Renal cortex interstitium (tissue), 11 donors: Measurements from ENCODE around the gene TTI1. TPM values are rescaled to one million over a fixed set of nuclear protein-coding genes. Genes with fewer than 3 reads are reported as not detected.
"Not testable (repeated sequence)": the region's sequence is repeated elsewhere in the genome, so short reads cannot be mapped to it uniquely, and the experiment has no call there.

Experiments
- DNase-seq, 11 donors: peaks; one replicate each; pipeline ENCODE4 v3.0.0-alpha.2; 2013; ENCODE audit warnings: low read depth in 9 of 11, low spot score in 4 of 11; ENCODE audit errors: extremely low read depth in 1 of 11
- polyA plus RNA-seq, 3 donors: library from polyadenylated mRNA; unstranded; fragments of 120-200 nt; gene quantifications; one replicate each; pipeline ENCODE4 v1.2.1, GENCODE V29; 2013; ENCODE audit not compliant: insufficient read length in 3 of 3

Gene TTI1
- polyA plus RNA-seq, 3 donors = 29.5 to 32.1 (median 30.4) TPM

GRCh38 chr20:38024496-38024895 lies 8.8 kb downstream of the TTI1 start:
- DNase-seq = no peak

- peak in 4 of 11 donors; percentile 3 to 18 (median 14) for DNase-seq
Observed at GRCh38 chr20:38023181-38024001, 9.9 kb downstream of the TTI1 start.

- DNase-seq = no peak
Observed at GRCh38 chr20:38021087-38021772, 12.0 kb downstream of the TTI1 start.

GRCh38 chr20:38018385-38018784 lies 14.9 kb downstream of the TTI1 start:
- DNase-seq = no peak

- DNase-seq = no peak
Observed at GRCh38 chr20:38017959-38018358, 15.3 kb downstream of the TTI1 start.

DNA sequence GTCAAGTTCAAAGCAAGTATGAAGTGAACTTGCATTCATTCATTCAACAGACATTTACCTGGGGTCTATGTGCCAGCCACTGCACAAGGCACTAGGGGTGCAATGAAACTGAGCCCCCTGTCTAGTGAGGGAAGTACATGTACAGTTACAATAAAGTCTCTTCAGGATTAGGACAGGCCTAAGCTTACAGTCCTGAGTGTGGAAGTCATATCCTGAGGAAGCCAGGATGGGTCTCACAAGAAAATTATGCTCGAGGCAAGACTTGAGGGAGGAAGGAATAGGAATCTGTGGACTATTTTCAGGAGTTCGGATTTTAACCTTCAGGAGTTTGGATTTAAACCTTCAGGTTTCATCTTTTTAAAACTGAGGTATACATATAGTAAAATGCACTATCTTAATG lies 19.4 kb downstream of the TTI1 start:
- no peak for DNase-seq

DNA sequence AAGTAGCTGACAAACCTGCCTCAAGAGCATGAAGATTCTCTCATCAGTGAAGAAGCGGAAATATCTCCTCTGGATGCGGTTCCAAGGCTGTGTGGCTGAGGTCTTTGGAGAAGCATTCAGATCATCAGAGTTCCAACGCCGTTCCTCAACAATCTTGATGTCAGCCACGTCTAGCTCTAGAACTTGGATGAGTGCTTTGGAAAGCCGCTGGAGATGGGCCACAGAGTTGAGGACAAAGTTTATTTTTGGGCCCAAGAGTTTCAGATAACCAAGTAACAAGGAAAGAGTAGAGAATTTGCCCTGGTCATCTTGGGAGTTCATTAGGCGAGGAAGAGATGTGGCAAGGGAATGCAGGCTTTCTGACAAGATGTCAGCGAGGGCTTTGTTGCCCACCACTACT lies 20.9 kb downstream of the TTI1 start:
- no peak for DNase-seq

- DNase-seq = no peak
Observed at GRCh38 chr20:38011696-38012095, 21.6 kb downstream of the TTI1 start.

DNA sequence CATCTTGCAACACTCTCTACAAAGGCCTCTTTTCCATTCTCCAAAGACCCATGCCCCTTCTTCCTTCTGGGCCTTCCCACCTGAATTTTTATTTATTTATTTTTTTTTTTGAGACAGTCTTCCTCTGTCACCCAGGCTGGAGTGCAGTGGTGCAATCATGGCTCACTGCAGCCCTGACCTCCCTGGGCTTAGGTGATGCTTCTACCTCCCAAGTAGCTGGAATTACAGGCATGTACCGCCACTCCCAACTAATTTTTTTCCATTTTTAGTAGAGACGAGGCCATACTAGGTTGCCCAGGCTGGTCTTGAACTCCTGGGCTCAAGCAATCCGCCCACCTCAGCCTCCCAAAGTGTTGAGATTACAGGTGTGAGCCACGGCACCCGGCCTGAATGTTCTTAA lies 23.8 kb downstream of the TTI1 start:
- not testable (repeated sequence) for DNase-seq

GRCh38 chr20:38008233-38008944 lies 24.9 kb downstream of the TTI1 start:
- no peak for DNase-seq

DNA sequence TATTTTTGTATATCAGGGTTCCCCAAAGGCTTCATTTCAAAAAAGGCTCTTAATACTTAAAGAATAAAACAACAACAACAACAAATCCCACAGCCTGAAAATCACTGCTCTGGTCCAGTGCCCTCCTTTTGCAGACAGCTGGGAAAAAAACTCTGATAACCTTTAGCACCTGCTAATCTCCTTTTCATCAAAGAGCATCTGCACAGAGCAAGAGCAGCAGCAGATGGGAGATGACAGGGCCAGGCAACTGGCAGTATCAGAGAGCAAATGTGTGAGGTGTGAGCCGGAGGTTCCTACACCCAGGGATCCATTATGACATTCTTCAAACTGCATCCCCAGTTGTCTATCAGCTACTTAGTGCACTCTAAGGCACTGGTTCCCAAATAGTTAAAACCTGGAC lies 25.7 kb downstream of the TTI1 start:
- DNase-seq = no peak

DNA sequence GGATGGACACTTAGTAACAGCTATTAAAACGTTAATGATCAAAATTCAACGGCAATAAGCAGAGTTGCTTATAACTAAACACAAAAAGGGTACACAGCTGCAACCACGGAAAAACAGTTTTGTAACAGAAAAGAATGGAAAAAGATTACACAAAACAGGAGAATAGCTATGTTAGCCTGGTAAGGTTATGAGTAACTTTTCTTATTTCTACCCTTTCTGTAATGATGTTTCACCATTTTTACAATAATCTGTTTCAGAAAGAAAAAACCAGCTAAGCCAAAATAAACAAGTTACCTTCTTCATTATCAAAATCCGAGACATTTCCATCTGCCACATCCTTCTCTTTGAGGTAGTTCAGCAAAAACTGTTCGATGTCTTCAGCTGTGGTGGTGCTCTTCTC lies 27.4 kb downstream of the TTI1 start:
- DNase-seq = no peak

- DNase-seq = no peak
Observed at GRCh38 chr20:38004416-38004815, 28.8 kb downstream of the TTI1 start.

DNA sequence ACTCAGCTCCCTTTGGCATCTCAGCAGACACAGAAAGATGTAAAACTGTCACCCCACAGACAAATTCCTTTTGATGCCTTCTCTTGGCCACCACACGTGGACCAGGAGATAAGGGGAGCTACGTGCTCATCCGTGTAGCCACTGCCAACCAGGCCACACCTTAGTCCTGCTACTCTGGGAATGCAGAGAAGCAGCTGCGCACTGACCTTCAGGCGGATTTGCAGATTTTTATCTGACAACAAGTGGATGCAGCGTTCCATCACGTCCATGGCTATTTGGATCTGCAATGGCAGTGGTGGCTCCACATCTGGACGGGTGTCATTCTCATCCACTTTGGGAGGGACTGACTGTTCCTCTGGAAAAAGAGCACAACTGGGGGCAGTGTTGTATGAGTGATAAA lies 30.8 kb downstream of the TTI1 start:
- DNase-seq = no peak

GRCh38 chr20:38001981-38002380 lies 31.3 kb downstream of the TTI1 start:
- DNase-seq = no peak

GRCh38 chr20:38001173-38001875 lies 31.9 kb downstream of the TTI1 start:
- no peak for DNase-seq

DNA sequence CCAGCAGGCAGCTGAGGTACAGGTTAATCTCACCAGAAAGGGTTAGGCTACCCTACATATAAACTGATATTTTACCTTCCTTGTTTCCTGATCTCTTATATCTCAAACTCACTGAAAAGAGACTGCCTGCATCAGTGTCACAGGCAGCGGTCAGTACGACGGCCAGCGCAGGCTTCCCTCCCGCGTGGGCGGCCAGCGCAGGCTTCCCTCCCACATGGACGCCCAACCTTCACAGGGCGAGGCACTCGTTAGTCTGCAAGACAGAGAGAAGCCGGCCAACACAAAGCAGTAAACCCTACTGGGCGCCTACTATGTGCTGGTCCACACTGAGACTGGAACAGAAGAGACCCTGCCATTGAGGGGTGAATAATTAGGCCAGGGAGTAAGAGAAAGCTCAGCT lies 33.0 kb downstream of the TTI1 start:
- DNase-seq = no peak

DNA sequence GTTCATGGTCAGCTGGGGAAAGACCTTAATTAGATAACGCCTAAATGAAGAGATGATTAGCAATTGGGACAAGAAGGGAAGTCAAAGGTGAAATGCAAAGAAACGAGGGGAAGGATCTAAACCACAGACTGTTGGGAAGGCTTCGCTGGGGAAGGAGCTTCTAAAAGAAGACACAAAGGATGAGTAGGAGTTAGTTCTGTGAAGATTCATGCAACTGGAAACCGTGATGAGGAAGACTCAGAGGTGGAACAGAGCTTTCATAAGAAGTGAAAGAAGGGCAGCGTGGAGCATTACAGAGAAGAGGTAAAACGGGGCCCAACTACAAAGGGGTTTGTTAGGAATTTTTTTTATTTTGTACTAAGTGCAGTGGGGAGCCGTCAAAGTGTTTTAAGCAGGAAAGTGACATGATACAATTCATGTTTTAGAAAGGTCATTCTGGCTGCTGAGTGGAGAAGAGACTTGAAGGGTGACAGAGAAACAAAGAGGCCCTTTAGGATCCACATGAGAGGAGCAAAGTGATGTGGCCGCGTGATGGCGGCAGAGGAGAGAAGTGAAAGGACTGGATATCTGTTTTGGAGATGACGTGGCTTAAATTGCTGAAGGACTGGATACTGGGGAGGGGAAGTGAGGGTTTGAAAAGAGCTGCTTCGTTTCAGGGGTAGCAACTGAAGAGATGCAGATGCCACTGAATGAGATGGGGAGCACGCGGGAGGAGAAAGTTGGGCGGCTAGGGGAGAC lies 33.6 kb downstream of the TTI1 start:
- no peak for DNase-seq

GRCh38 chr20:37997516-37997915 lies 35.7 kb downstream of the TTI1 start:
- no peak for DNase-seq
